NCI-H1417 (cell line): ENCODE data around the gene TNFRSF1B.

Source experiments
- DNase-seq, 3 experiments: peaks; one replicate each; lab custom pipeline; 2025; lab: John Stamatoyannopoulos, UW

The TNFRSF1B gene

DNA sequence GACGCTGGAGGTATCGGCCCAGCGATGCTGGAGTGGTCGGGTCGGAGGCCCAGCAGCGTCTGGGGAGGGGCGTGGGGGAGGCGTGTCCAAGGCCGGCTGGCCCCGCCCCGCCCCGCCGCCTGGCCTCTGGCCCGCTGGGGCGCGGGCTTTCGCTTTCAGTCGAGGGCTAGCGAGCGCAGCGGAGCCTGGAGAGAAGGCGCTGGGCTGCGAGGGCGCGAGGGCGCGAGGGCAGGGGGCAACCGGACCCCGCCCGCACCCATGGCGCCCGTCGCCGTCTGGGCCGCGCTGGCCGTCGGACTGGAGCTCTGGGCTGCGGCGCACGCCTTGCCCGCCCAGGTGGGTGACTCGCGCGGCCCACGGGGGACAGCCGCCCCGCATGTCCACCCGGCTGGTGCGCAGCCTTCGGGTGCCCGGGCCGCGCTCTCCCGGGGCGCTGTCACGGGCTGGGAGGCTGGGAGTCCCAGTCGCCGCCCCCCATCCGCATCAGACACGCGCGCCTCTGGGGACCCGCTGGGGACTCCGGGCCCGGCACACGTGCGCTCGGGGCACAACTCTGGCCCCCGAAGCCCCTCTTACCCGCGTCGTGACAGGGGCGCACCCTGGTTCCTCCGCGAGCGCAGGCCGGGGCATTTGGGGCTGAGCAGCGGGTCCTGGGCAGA is at the start of gene TNFRSF1B:
Gene TNFRSF1B (plus strand): TSS at position 158 of the 659 bp plus-strand sequence. CDS start 101 bp downstream, at position 259.
- DNase-seq, result peak; percentile 26 to 40 (median 38)

DNA sequence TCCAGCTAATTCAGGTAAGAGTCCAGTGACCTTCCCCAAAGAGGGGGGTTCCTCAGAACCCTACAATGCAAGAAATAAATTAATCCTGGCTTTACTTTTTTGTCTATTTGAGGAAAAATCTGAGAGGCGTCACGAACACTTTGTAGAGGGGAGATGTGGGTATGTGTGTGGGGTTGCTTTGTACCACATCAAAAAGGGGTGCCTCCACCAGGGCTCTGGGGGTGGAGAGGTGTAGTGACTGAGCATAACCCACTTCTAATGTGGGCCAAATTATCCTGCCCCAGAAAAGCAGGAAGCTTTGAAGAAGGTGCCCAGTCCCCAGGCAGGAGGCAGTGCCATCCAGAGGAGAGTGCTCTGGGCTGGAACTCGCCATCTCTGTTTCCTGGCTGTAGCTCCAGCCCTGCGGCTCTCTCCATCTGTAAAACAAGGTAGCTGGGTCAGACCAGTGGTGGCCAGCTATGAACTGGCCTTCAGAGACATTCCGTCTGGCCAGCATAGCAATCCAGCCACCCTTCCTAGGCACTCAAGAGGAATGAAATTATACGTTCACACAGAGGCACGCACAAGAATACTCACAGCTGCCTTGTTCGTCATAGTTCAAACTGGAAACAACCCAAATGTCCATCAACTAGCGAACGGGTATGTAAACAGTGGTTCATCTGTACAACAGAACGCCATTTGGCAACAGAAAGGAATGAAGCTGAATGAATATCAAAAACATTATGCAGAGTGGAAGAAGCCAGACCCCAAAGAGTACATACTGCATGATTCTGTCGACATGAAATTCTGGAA is 45.4 kb upstream of the TNFRSF1B start:
- no peak for DNase-seq

DNA sequence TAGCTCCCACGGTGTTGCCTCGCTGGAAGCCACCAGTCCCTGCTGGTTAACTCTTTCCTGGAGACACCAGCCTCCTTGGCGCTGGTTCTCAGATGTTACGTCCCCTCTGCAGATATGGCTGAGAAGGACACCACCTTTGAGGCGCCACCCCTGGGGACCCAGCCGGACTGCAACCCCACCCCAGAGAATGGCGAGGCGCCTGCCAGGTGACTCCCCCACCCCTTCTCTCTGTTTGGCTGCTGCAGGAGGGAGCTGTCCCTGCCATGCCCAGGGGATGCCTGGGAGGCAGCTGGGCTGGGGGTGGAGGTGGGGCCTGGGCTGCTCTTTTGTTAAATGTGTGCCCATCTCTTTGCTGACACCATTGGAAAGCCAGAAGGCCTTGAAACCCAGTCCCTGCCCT is 43.6 kb upstream of the TNFRSF1B start:
- no peak for DNase-seq

DNA sequence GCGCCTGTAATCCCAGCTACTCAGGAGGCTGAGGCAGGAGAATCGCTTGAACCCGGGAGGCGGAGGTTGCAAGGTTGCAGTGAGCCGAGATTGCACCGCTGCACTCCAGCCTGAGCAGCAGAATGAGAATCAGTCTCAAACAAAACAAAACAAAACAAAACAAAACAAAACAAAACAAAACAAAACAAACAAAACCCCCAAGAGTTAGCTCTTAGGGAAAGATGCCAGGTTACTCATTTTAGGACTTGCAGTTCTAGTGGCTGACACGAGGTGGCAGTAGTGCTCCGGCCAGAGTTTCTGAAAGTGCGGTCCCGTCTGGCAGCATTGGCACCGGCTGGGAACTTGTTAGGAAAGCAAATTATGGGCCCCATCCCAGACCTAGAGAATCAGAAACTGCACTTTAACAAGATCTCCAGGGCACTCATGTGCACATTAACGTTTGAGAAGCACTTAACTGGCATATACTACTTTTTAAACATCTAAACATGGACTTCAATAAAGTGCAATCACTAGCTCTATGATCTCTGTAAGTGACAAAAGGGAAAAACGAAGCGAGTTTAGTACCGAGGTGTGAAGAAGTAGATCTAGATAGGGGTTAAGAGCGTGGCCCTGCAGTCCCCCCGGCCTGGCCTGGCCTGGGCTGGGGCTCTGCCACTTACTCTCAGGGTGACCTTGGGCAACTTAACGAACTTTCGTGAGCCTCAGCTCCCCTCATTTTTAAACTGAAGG is 41.9 kb upstream of the TNFRSF1B start:
- peak; percentile 33 to 73 (median 65) for DNase-seq

DNA sequence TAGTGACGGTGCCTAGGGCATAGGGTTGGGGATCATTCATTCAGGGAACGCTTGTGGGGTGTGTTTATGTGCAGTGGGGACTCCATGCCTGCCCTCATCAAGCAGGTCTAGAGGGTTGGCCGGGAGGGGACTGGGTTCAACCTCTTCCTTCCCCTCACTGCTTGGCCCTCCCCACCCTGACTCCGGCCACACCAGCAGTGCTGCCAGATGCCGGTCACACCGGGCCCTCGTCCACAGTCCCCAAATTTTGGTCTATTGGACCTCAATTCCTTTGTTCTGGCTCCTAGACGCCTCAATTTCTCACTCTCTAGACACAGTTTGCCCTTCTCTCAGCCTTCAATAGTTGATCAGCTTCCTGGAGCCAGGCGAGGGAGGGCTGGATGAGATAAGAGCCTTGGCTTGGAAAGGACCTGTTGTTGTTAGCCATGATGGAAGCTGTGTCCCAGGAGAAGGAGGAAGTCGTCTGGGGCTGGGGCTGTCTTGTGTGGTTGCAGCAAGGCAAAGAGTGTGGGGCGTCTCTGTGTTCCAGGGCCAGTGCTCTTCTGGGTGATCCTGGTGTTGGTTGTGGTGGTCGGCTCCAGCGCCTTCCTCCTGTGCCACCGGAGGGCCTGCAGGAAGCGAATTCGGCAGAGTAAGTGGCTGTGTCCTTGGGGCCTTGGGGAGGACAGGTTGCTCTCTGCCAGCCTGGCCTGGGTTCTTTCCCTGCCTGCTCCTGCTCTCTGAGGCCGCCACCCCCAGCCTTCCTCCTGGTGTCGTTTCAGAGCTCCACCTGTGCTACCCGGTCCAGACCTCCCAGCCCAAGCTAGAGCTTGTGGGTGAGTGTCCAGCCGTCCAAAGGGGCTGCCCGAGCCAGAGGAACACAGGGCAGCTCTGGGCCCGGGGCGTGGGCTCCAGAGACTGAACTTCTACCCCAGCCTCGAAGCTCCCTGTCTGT is 41.1 kb upstream of the TNFRSF1B start:
- no peak for DNase-seq

DNA sequence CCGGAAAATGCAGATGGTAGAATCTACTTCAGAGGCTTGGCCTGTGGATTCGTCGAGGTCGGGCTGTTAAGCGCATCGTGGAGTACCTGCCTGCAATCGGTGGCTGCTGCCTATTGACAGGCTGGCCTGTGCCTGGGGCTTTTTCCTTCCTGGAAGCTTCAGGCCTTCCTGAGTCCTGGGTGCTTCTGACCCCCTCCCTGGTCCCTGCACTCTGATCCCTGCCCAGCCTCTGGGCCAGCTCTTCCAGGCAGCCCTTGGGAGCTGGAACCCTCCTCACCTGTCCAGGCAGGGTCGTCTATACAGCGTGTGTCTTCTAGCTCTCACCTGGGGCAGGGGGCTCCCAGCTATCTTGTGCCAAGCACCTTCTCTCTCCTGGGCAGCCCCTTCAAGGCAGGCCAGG is 40.0 kb upstream of the TNFRSF1B start:
- DNase-seq, result no peak

DNA sequence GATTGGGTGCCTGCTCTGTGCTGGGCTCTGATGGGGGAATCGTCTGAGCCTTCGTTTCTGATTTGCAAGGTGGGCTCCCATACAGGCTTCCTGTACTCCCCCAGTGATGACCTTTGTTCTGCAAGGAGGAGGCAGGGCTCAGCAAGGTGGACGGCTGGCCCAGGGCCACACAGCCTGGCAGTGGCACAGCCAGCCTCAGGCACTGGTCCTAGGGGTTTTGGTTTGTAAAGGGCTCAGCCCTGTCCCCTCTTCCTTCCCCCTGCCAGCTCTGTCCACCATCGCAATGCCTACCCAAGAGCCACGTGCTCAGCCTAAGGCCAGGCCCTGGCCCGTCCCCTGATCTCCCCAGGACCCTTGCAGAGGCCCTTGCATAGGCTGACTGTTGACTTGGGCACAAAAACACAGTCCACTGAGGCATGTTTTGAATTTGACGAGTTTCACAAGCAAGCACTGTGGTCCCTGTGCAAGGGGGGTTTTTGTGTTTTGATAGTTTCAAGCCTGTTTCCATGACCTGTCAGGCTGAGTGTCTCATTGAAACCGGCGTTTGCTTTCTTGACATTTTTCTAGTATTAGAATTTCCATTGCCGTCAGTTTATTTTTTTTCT is 39.5 kb upstream of the TNFRSF1B start:
- DNase-seq, result no peak

DNA sequence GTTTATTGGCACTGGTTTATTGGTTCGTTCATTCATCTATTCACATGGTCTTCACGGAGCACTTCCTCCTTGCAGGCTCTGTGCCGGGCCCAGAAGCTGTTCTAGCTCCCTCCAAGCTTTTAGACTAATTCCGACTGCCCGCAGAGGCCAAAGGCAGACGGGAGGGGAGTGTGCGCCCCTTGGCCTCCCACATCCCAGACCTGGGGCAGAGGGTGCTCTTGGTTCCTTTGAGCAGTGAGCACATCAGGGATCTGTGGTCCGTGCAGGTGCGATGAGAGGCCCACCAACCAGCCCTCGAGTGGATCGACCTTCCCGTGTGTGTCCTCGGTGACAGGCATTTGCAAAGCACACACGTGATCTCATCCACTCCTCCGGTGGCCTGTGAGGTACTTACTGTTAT is 38.7 kb upstream of the TNFRSF1B start:
- no peak for DNase-seq

DNA sequence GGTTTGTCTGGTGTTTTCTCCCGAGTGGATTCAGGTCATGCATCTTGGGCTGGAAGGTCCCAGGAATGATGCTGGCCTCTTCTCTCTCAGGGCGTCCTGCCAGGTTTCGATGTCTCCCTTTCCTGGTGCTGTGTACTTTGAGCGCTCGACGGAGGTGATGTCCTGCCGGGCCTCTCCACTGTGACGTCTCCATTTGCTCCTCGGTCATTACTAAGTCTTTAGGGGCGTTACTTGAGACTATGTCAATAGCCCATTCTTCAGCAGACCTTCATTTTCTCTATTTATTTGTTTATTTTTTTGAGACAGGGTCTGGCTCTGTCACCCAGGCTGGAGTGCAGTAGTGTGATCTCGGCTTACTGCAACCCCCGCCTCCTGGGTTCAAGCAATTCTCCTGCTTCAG is 37.2 kb upstream of the TNFRSF1B start:
- DNase-seq, result peak in 1 of 3 experiments; percentile 13

DNA sequence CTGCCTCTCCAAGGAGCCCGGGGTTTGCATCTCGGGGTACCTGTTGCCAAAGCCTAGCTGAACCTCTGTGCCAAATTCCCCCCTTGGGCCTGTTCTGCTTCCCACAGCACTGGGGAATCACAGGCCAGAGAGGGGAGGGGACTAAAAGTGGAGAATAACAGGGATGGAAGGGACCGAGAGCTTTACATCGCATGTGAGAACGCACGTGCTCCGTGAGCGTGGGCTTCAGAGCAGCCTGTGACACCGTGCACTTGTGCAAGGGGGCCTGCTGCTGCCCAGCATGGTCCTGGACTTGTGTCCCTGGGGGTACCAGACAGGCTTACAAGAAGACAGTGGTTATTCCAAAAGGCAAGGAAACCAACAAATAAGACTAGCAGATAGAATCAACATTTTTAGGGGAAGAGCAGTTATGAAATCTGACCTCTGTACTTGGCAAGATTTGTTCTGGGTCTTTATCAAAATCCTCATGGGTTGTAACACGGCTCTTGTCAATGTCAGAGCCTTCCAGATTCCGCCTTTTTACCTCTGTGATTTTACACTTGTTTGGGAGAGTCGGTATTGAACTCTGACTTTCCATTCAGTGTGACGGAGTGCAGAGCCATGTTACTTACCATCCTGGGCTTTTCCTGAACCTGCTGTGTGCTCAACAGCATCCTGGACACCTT is 36.2 kb upstream of the TNFRSF1B start:
- DNase-seq, result no peak

DNA sequence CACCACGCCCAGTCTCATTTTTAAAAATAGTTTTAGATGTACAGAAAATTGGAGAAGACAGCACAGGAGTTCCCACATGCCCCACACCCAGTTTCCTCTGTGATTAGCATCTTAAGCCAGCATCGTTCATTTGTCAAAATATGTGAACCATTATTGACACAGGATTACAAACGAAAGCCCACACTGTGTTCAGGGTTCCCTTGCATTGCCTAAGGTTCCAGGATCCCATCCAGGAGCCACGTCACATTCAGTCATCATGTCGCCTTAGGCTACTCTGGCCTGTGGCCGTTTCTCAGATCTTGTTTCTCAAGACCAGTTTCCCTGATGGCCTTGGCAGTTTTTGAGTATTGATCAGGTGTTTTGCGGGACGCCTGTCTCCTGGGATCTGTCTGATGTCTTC is 34.7 kb upstream of the TNFRSF1B start:
- DNase-seq, result no peak

DNA sequence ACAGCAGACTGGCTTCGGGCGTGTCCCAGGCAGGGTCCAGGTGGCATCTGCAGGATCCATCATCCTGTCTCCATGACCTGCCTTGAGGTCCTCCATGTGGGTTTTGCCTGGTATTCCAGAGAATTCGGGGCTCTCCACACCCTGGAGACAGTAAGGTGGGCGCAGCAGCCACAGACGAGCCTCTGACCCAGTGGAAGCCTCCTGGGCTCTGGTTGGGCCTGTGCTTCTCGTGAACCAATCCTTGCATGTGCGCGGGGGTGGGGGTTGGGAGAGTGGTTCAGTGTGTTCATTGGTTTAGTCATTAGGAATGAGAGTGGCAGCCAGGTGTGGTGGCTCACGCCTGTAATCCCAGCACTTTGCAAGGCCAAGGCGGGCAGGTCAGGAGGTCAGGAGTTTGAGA is 32.1 kb upstream of the TNFRSF1B start:
- no peak for DNase-seq

DNA sequence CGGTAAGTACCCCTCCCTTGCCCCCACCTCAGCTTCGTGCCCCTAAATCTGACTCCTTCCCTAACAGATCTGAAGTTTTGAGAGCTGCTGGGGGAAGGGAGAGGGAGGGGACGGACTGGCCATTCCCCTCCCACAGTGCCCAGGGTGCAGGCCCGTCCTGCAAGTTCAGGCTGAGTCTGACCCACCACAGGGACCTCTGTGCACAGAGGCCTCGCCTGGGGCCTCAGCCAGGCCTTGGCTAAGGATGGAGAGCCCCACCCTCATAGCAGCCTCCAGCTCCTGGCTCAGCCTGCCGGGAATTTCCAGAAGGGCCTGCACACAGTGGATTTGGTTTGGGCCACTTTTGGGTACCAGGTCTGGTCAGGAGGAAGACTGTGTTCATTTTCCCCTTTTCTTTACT is 31.2 kb upstream of the TNFRSF1B start:
- DNase-seq, result no peak

DNA sequence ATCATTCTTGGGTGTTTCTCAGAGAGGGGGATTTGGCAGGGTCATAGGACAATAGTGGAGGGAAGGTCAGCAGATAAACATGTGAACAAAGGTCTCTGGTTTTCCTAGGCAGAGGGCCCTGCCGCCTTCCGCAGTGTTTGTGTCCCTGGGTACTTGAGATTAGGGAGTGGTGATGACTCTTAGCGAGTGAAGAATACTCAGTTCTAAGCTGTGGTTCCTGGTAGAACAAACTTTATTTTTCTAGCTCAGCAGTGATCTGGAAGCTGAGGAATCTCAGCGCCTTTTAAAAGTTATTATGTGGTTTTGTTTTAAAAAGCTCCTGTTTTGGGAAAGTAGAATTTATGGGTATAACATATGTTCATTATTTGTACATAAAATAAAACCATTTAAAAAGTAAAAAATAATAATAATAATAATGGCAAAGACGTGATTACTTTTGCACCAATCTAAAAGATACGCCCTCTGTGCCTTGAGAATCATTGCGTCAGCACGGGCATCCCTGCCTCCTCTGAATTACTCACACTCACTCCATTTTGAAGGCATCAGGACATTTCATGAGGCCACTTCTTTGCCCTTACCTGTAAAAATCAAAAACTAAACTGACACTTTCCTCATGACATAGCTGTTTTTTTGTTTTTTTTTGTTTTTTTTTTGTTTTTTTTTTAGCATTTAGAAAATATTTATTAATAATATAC is 29.7 kb upstream of the TNFRSF1B start:
- DNase-seq, result peak in 1 of 3 experiments; percentile 5

DNA sequence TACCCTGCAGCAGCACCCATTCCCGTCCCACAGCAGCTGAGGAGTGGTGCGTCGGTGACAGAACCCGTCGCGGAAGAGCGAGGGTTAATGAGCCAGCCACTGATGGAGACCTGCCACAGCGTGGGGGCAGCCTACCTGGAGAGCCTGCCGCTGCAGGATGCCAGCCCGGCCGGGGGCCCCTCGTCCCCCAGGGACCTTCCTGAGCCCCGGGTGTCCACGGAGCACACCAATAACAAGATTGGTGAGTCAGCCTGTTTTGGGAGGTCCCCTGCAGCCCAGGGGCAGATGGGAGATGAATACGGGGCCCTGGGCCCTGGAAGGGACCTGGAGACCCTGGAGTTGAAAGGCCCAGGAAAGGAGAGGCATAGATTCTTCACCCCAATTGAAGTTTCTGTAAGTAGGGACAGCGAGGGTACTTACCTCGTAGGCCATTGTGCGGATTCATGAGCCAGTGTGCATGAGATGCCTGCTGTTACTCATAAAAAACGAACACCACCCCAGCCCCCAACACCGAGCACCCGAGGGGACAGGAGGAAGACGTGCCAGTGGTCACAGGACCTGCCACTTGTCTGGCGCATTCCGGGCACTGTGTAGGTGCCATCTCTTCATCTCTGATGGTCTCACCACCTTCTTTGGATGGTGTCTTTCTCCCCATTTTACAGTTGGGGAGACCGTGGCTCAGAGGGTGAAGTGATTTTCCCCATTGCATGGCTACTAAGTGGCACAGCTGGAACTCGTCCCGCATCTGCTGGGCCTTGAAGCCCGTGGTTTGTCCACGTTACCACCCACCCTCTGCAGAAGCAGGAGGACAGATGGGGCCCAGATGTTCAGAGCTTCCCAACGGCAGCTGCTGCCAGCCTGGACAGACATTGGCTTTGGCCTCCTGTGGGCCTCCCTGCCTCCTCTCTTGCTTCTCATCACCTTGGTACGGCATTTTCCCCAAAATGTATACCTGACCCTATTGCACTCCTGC is 28.3 kb upstream of the TNFRSF1B start:
- no peak for DNase-seq

DNA sequence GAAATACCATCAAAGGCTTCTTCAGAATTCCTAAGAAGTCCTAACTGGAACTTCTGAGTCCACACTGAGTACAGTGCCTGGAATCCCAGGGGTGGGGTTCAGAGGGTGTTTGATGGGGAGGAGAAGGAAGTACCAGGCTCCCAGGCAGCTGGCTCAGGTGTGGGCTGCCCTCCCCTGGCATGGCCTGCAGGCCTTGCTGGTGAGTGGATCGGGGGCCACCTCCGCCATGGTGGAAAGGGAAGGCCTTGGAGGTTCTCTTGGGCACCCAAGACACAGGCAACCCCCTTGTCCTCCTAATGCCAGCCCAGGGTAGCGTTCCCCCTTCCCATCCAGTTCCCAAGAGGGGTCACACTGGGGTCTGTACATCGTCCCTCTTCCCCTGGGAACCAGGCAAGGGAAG is 26.8 kb upstream of the TNFRSF1B start:
- no peak for DNase-seq

DNA sequence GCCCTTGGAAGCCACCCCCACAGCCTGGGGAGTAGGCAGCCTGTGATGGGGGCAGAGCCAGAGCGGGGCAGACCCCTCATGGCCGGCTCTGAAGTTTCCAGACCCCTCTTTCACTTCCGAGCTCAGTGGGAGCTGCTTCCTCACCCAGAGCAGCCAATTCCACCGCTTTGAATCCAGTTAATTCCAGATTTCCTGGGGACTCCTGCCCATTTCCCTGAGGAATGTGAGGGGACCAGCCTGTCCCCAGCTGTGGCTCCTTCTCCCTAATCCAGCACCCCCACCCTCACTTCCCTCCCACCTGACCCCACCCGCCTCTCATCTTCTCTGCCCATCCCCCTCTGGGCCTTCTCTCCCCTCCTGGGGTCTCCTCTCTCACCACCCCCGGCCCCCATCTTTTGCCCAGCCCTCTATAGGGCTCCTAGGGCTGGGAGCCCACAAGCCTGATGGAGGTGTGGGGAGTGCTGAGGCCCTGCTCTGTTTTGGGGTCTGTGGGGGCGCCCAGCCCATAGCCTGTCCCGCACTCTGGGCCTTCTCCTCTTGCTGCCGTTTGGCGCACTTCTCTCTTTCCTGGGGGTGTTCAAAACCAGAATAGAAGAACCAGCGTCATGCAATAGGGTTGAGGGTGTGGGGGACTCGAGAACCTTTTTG is 26.2 kb upstream of the TNFRSF1B start:
- no peak for DNase-seq

DNA sequence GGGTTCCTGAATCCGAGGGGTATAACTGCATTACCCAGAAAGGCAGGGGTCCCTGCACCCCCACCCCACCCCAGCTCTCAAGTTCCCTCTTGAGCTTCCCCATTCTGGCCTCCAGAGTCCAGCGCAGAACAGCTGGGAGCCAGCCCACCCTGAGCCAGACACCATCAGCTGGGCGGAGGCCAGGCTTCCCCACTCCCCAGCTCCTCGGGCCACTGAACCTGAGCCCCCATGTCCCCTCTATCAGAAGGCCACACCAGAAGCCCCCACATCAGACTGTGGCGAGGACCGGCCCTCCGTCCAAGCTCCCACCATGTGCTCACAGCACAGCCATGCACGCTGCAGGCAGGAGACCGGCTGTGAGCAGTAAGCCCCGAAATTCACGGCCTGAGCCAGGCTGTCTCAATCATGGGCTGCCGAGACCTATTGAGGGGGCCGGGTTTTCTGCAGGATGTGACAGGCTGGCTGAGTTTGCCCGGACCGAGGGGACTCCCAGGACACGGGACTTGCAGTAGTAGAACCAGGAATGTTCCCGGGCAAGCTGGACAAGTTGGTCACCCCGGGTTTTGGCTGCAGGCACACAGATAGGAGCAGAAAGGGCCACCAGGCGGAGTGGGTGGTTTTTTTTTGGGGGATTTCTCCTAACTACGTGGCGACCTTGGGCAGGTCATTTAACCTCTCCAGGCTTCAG is 25.5 kb upstream of the TNFRSF1B start:
- no peak for DNase-seq
